GM23338 (cell line): ENCODE measurements around the gene FASTK. TPM values are rescaled to one million over a fixed set of nuclear protein-coding genes. Genes with fewer than 3 reads are reported as not detected.
A peak's percentile ranks its signal among the peaks of the same experiment; 100 is the strongest.

Source experiments
- ATAC-seq: fragments of 200-7000 bp; cut with Tn5 transposase; 3 replicates; pipeline ENCODE4 v1.9.1; 2020
- DNase-seq: peaks from one replicate; pipeline ENCODE4 v3.0.0-alpha.2; 2015; ENCODE audit warnings: low spot score
- H2AFZ ChIP-seq: fragments of 200-600 bp; sonication (generic); 2 replicates; pipeline ENCODE4 v1.8.0; 2016; ENCODE audit warnings: antibody characterized with exemption, mild to moderate bottlenecking, moderate library complexity
- H3F3A ChIP-seq: fragments of 200-600 bp; sonication (generic); replicated peaks from 2 replicates; pipeline ENCODE4 v1.8.0; 2017; ENCODE audit warnings: antibody characterized with exemption, mixed run types, low read depth
- H3K27ac ChIP-seq: fragments of 200-600 bp; sonication (generic); 2 replicates; pipeline ENCODE4 v1.6.1; 2016; ENCODE audit warnings: low read depth
- H3K27me3 ChIP-seq: fragments of 200-600 bp; sonication (generic); 2 replicates; pipeline ENCODE4 v1.8.0; 2016; ENCODE audit warnings: mild to moderate bottlenecking, mixed run types, moderate library complexity; ENCODE audit not compliant: insufficient read depth
- H3K36me3 ChIP-seq: fragments of 200-600 bp; sonication (generic); 2 replicates; pipeline ENCODE4 v1.8.0; 2016; ENCODE audit warnings: mild to moderate bottlenecking; ENCODE audit not compliant: insufficient read depth
- H3K4me1 ChIP-seq: fragments of 200-600 bp; sonication (generic); 2 replicates; pipeline ENCODE4 v1.8.0; 2016; ENCODE audit warnings: mild to moderate bottlenecking, moderate library complexity; ENCODE audit not compliant: insufficient read depth
- H3K4me2 ChIP-seq: fragments of 200-600 bp; sonication (generic); 2 replicates; pipeline ENCODE4 v1.7.1; 2017; ENCODE audit warnings: mixed run types
- H3K4me3 ChIP-seq: fragments of 200-600 bp; sonication (generic); 2 replicates; pipeline ENCODE4 v1.6.1; 2016; ENCODE audit warnings: mixed run types
- H3K79me2 ChIP-seq: fragments of 200-600 bp; sonication (generic); replicated peaks from 2 replicates; pipeline ENCODE4 v1.8.0; 2017; ENCODE audit warnings: mild to moderate bottlenecking; ENCODE audit not compliant: insufficient read depth
- H3K9me2 ChIP-seq: fragments of 200-600 bp; sonication (generic); 2 replicates; pipeline ENCODE4 v1.8.0; 2017; ENCODE audit not compliant: insufficient read depth
- H4K20me1 ChIP-seq: fragments of 200-600 bp; sonication (generic); replicated peaks from 2 replicates; pipeline ENCODE4 v1.8.0; 2017; ENCODE audit warnings: mild to moderate bottlenecking; ENCODE audit not compliant: insufficient read depth
- H3K27ac Mint-ChIP-seq: 2 replicates; pipeline ENCODE4 v1.8.0; 2020; ENCODE audit warnings: inconsistent platforms, mild to moderate bottlenecking, moderate library complexity, mixed read lengths
- H3K27me3 Mint-ChIP-seq: 3 replicates; pipeline ENCODE4 v1.8.0; 2022; ENCODE audit warnings: low read depth, mild to moderate bottlenecking, moderate library complexity, mixed read lengths, inconsistent platforms; ENCODE audit not compliant: insufficient read depth, poor library complexity
- H3K36me3 Mint-ChIP-seq: 3 replicates; pipeline ENCODE4 v1.8.0; 2021; ENCODE audit warnings: low read depth, mild to moderate bottlenecking, inconsistent platforms, moderate library complexity, mixed read lengths
- H3K4me1 Mint-ChIP-seq: 3 replicates; pipeline ENCODE4 v1.8.0; 2020; ENCODE audit warnings: mild to moderate bottlenecking, inconsistent platforms, mixed read lengths
- H3K4me3 Mint-ChIP-seq: 3 replicates; pipeline ENCODE4 v1.8.0; 2021; ENCODE audit warnings: moderate library complexity, mild to moderate bottlenecking, inconsistent platforms, mixed read lengths
- H3K9me3 Mint-ChIP-seq: 3 replicates; pipeline ENCODE4 v1.8.0; 2020; ENCODE audit warnings: moderate library complexity, mild to moderate bottlenecking, inconsistent platforms, mixed read lengths
- CREB1 ChIP-seq: fragments of 250-450 bp; sonication (Bioruptor Pico); IDR thresholded peaks from 2 replicates; pipeline ENCODE4 v1.5.0; 2020; ENCODE audit warnings: low read depth, mild to moderate bottlenecking, moderate library complexity
- CTCF ChIP-seq, 2 experiments: fragments of 200-600 bp in 1 of 2; sonication (generic) in 1 of 2; conservative IDR thresholded peaks; 2 replicates each; pipeline versions ENCODE4 v1.5.1 to v1.6.1; 2016 to 2017; ENCODE audit warnings: antibody characterized with exemption in 2 of 2, low read depth in 2 of 2, mild to moderate bottlenecking in 2 of 2, moderate library complexity in 1 of 2
- ETS1 ChIP-seq: IDR thresholded peaks from 2 replicates; pipeline ENCODE4 v1.6.1; 2016; ENCODE audit warnings: antibody characterized with exemption
- EZH2phosphoT487 ChIP-seq: fragments of 200-600 bp; sonication (generic); IDR thresholded peaks from one replicate; pipeline ENCODE4 v1.8.1; 2018; ENCODE audit warnings: antibody characterized with exemption; ENCODE audit not compliant: unreplicated experiment
- JUNB ChIP-seq: IDR thresholded peaks from one replicate; pipeline ENCODE4 v1.6.1; 2016; ENCODE audit warnings: antibody characterized with exemption; ENCODE audit not compliant: unreplicated experiment
- NANOG ChIP-seq: IDR thresholded peaks from 2 replicates; pipeline ENCODE4 v1.6.1; 2016; ENCODE audit warnings: antibody characterized with exemption, borderline replicate concordance
- POLR2AphosphoS5 ChIP-seq: IDR thresholded peaks from 2 replicates; pipeline ENCODE4 v1.6.1; 2016; ENCODE audit warnings: antibody characterized with exemption, low read depth
- REST ChIP-seq: IDR thresholded peaks from one replicate; pipeline ENCODE4 v1.6.1; 2018; ENCODE audit warnings: antibody characterized with exemption; ENCODE audit not compliant: unreplicated experiment
- STAT1 ChIP-seq: IDR thresholded peaks from one replicate; pipeline ENCODE4 v1.6.1; 2016; ENCODE audit warnings: antibody characterized with exemption; ENCODE audit not compliant: unreplicated experiment
- ZNF331 ChIP-seq: fragments of 250-450 bp; sonication (Bioruptor Pico); IDR thresholded peaks from 2 replicates; pipeline ENCODE4 v1.5.0; 2020; ENCODE audit warnings: low read depth, mild to moderate bottlenecking, moderate library complexity
- polyA plus RNA-seq: library from polyadenylated mRNA; unstranded; fragments of >200 nt; fragmentation: Nextera tagmentation; extraction: Ambion mirVana; gene quantifications from 2 replicates; pipeline ENCODE4 v1.2.1, GENCODE V29; 2016
- total RNA-seq: library from RNA; depleted of rRNA; stranded (reverse); fragments of >200 nt; shearing (Covaris generic); gene quantifications from 2 replicates; pipeline ENCODE4 v1.2.3, GENCODE V29; 2014

Gene FASTK
- total and polyA plus RNA-seq, 2 experiments from 2014 or later: 37.4 to 57.4 TPM

- TF ChIP-seq REST (no peak), STAT1 (no peak), JUNB (no peak), POLR2AphosphoS5 (peak; percentile 48; the same call in 1 of the 2 replicates), ZNF331 (no peak), ETS1 (peak; percentile 69)
Measured at GRCh38 chr7:151083071-151083823, 2.6 kb upstream of the FASTK start, which contains the start of gene TMUB1 (continued).

GRCh38 chr7:151082141-151083070 is 1.8 kb upstream of the FASTK start:
- Histone ChIP-seq H3K27ac (no peak overlapping the region), H3K79me2 (peaks cover 9% of the 10 kb centered on the region; the same call in 1 of the 2 replicates), H2AFZ (no peak overlapping the region)
- TF ChIP-seq CREB1: no peak
- TF ChIP-seq REST: no peak
- no peak for TF ChIP-seq STAT1
- no peak for TF ChIP-seq CTCF (conservative IDR thresholded peaks at IDR 0.05; ENCODE audit: low read depth in 2 of 2)
- TF ChIP-seq ZNF331: no peak
- no peak for TF ChIP-seq POLR2AphosphoS5
- no peak for TF ChIP-seq ETS1
- TF ChIP-seq NANOG: no peak
- no peak for TF ChIP-seq EZH2phosphoT487

More at GRCh38 chr7:151082141-151083070, 1.8 kb upstream of the FASTK start:
- H3K9me2 ChIP-seq: no peaks in the 10 kb centered on the region
- H3K36me3 Mint-ChIP-seq: peaks cover 4% of the 10 kb centered on the region; the same call in 1 of the 3 replicates
- H3K27me3 Mint-ChIP-seq: peaks cover 29% of the 10 kb centered on the region
- peaks cover 7% of the 10 kb centered on the region for H4K20me1 ChIP-seq
- peaks cover 31% of the 10 kb centered on the region for H3K4me1 ChIP-seq
- H3K9me3 Mint-ChIP-seq: peaks cover 2% of the 10 kb centered on the region; the same call in 1 of the 3 replicates
- peak overlapping the region; percentile 79 for H3K4me3 ChIP-seq
- H3K4me2 ChIP-seq: peak overlapping the region; percentile 98
- H3F3A ChIP-seq: peaks cover 20% of the 10 kb centered on the region
- H3K27me3 ChIP-seq: peaks cover 25% of the 10 kb centered on the region
- no peak overlapping the region for H3K27ac Mint-ChIP-seq
- H3K36me3 ChIP-seq: no peaks in the 10 kb centered on the region
- no peak for ATAC-seq
- peaks cover 36% of the 10 kb centered on the region for H3K4me1 Mint-ChIP-seq
- peak overlapping the region; percentile 82 for H3K4me3 Mint-ChIP-seq
- DNase-seq: no peak
